GM21786 (cell line): ENCODE measurements around the gene PATE4.
"Not testable (repeated sequence)": the region's sequence is repeated elsewhere in the genome, so short reads cannot be mapped to it uniquely, and the experiment has no call there.

Experiments
- ATAC-seq: cut with Tn5 transposase; IDR thresholded peaks from one replicate; pipeline ENCODE4 v1.9.1; 2021; ENCODE audit not compliant: unreplicated experiment

Gene PATE4

GRCh38 chr11:125833016-125833415 is at the start of gene PATE4:
Gene PATE4 (plus strand): TSS chr11:125833316. CDS start chr11:125833360, 44 bp downstream.
- ATAC-seq, result no peak

- ATAC-seq, result no peak
These were observed 48.4 kb upstream of the PATE4 start for GRCh38 chr11:125784678-125785077.

- ATAC-seq, result no peak
These were observed 45.3 kb upstream of the PATE4 start, which contains the start of gene PATE3 for GRCh38 chr11:125787827-125788226. Gene PATE3 (plus strand): TSS chr11:125788127. CDS start chr11:125788152, 25 bp downstream.

- no peak for ATAC-seq
These were observed 42.3 kb upstream of the PATE4 start for GRCh38 chr11:125790825-125791224.

GRCh38 chr11:125797641-125798040 is 35.5 kb upstream of the PATE4 start:
- no peak for ATAC-seq

GRCh38 chr11:125799808-125800207 is 33.3 kb upstream of the PATE4 start:
- ATAC-seq, result no peak

- ATAC-seq, result no peak
These were observed 30.7 kb upstream of the PATE4 start for GRCh38 chr11:125802387-125802786.

GRCh38 chr11:125807909-125808308 is 25.2 kb upstream of the PATE4 start:
- ATAC-seq, result no peak

- ATAC-seq, result no peak
These were observed 2.6 kb downstream of the PATE4 start for GRCh38 chr11:125835748-125836147.

GRCh38 chr11:125842321-125842948 is 9.3 kb downstream of the PATE4 start:
- no peak for ATAC-seq

- no peak for ATAC-seq
These were observed 13.1 kb downstream of the PATE4 start for GRCh38 chr11:125846188-125846587.

- ATAC-seq, result not testable (repeated sequence)
These were observed 24.6 kb downstream of the PATE4 start for GRCh38 chr11:125857670-125858069.

GRCh38 chr11:125862786-125863185 is 29.7 kb downstream of the PATE4 start:
- ATAC-seq, result not testable (repeated sequence)

- not testable (repeated sequence) for ATAC-seq
These were observed 32.2 kb downstream of the PATE4 start for GRCh38 chr11:125865354-125865753.

- no peak for ATAC-seq
These were observed 36.4 kb downstream of the PATE4 start for GRCh38 chr11:125869521-125869920.

- ATAC-seq, result no peak
These were observed 38.4 kb downstream of the PATE4 start for GRCh38 chr11:125871391-125872137.

- ATAC-seq, result no peak
These were observed 39.0 kb downstream of the PATE4 start for GRCh38 chr11:125872138-125872491.

GRCh38 chr11:125873881-125874555 is 40.9 kb downstream of the PATE4 start:
- ATAC-seq, result no peak

GRCh38 chr11:125874556-125875124 is 41.5 kb downstream of the PATE4 start:
- ATAC-seq, result peak; percentile 84

GRCh38 chr11:125881291-125881690 is 48.2 kb downstream of the PATE4 start:
- ATAC-seq, result no peak

GRCh38 chr11:125883375-125883774 is 50.3 kb downstream of the PATE4 start:
- no peak for ATAC-seq

GRCh38 chr11:125886997-125887372 is 53.9 kb downstream of the PATE4 start:
- peak; percentile 24 for ATAC-seq
